Natural killer cell treated with Interleukin-12 subunit alpha and Interleukin-12 subunit beta and Interleukin-15 and Interleukin-18, amount 100 ng/mL, for 72 hours (primary cell): ENCODE measurements around the gene METAP1. TPM values are rescaled to one million over a fixed set of nuclear protein-coding genes. Genes with fewer than 3 reads are reported as not detected.
A peak's percentile ranks its signal among the peaks of the same experiment; 100 is the strongest.
"Not testable (repeated sequence)": the region's sequence is repeated elsewhere in the genome, so short reads cannot be mapped to it uniquely, and the experiment has no call there.

Experiments used
- ATAC-seq, 2 donors: fragments of 150-1000 bp; cut with Tn5 transposase in 1 of 2; sonication (Bioruptor Pico), chemical (Tn5 transposase) in 1 of 2; 2 replicates each; pipeline ENCODE4 v1.10.0; 2021
- DNase-seq: peaks from one replicate; pipeline ENCODE4 v3.0.0; 2022; ENCODE audit warnings: low spot score
- H3K27ac Mint-ChIP-seq, 2 donors: 1 replicate in 1 of 2; 2 replicates in 1 of 2; pipeline ENCODE4 v1.8.0; 2022; ENCODE audit warnings: mixed read lengths in 2 of 2, mild to moderate bottlenecking in 1 of 2, moderate library complexity in 1 of 2
- H3K27me3 Mint-ChIP-seq, 2 donors: 1 replicate in 1 of 2; 2 replicates in 1 of 2; pipeline ENCODE4 v1.8.0; 2022; ENCODE audit warnings: mixed read lengths in 2 of 2
- H3K36me3 Mint-ChIP-seq: one replicate; pipeline ENCODE4 v1.8.0; 2022; ENCODE audit warnings: mixed read lengths
- H3K4me1 Mint-ChIP-seq, 2 donors: 1 replicate in 1 of 2; 2 replicates in 1 of 2; pipeline ENCODE4 v1.8.0; 2022; ENCODE audit warnings: low read depth in 2 of 2, mixed read lengths in 2 of 2, mild to moderate bottlenecking in 1 of 2
- H3K4me3 Mint-ChIP-seq: one replicate; pipeline ENCODE4 v1.8.0; 2022; ENCODE audit warnings: mixed read lengths
- H3K9me3 Mint-ChIP-seq: 2 replicates; pipeline ENCODE4 v1.8.0; 2022; ENCODE audit warnings: mixed read lengths
- total RNA-seq, 2 donors: library from RNA; stranded (reverse); gene quantifications; one replicate each; pipeline ENCODE4 v1.2.3, GENCODE V29; 2022

Gene METAP1
- total RNA-seq, 2 donors from 2014 or later, result 46.6 to 62.0 TPM

GRCh38 chr4:98977557-98977956 is 18.0 kb upstream of the METAP1 start:
- no peaks in the 10 kb centered on the region for H3K9me3 Mint-ChIP-seq
- DNase-seq, result no peak
- H3K27ac Mint-ChIP-seq, result no peak overlapping the region
- H3K36me3 Mint-ChIP-seq, result no peaks in the 10 kb centered on the region
- H3K4me3 Mint-ChIP-seq, result no peak overlapping the region
- H3K27me3 Mint-ChIP-seq, result peaks cover 8 to 13% of the 10 kb centered on the region in 2 donors
- no peak for ATAC-seq
- H3K4me1 Mint-ChIP-seq, result no peaks in the 10 kb centered on the region

- H3K27me3 Mint-ChIP-seq, result peaks cover 0 to 11% of the 10 kb centered on the region in 2 donors
- no peaks in the 10 kb centered on the region for H3K9me3 Mint-ChIP-seq
- H3K4me1 Mint-ChIP-seq, result no peaks in the 10 kb centered on the region
- no peak overlapping the region for H3K4me3 Mint-ChIP-seq
- DNase-seq, result no peak
- no peak overlapping the region for H3K27ac Mint-ChIP-seq
- ATAC-seq, result no peak
- H3K36me3 Mint-ChIP-seq, result no peaks in the 10 kb centered on the region
Measured at GRCh38 chr4:98987720-98988119, 7.8 kb upstream of the METAP1 start.

GRCh38 chr4:98992835-98993234 is 2.7 kb upstream of the METAP1 start:
- not testable (repeated sequence) for H3K27me3 Mint-ChIP-seq, H3K27ac Mint-ChIP-seq, DNase-seq, H3K36me3 Mint-ChIP-seq, ATAC-seq, H3K9me3 Mint-ChIP-seq, H3K4me3 Mint-ChIP-seq
- peaks cover 15 to 18% of the 10 kb centered on the region in 2 donors for H3K4me1 Mint-ChIP-seq

GRCh38 chr4:98993419-98994071 is 2.0 kb upstream of the METAP1 start:
- DNase-seq (no peak), ATAC-seq (no peak)
- H3K4me1 Mint-ChIP-seq, result peaks cover 21 to 22% of the 10 kb centered on the region in 2 donors
- H3K27me3 Mint-ChIP-seq, result no peaks in the 10 kb centered on the region
- no peaks in the 10 kb centered on the region for H3K9me3 Mint-ChIP-seq
- no peaks in the 10 kb centered on the region for H3K36me3 Mint-ChIP-seq
- H3K4me3 Mint-ChIP-seq, result no peak overlapping the region
- H3K27ac Mint-ChIP-seq, result no peak overlapping the region

- Mint-ChIP-seq H3K27me3 (no peaks in the 10 kb centered on the region), H3K9me3 (no peaks in the 10 kb centered on the region), H3K4me3 (peak overlapping the region; percentile 89), H3K36me3 (no peaks in the 10 kb centered on the region), H3K4me1 (peaks cover 22 to 23% of the 10 kb centered on the region in 2 donors), H3K27ac (peak overlapping the region; percentile 92 to 96)
- DNase-seq (no peak), ATAC-seq (no peak)
Measured at GRCh38 chr4:98994474-98995182, 893 bp upstream of the METAP1 start.

GRCh38 chr4:98996056-98996764 is 689 bp downstream of the METAP1 start:
- Mint-ChIP-seq H3K4me1 (peaks cover 23 to 26% of the 10 kb centered on the region in 2 donors), H3K36me3 (no peaks in the 10 kb centered on the region), H3K27ac (peak overlapping the region; percentile 1 to 17), H3K9me3 (no peaks in the 10 kb centered on the region), H3K27me3 (no peaks in the 10 kb centered on the region), H3K4me3 (peak overlapping the region; percentile 89)
- ATAC-seq (no peak), DNase-seq (no peak)

GRCh38 chr4:98996765-98997068 is 1.2 kb downstream of the METAP1 start:
- Mint-ChIP-seq H3K4me1 (peaks cover 23 to 26% of the 10 kb centered on the region in 2 donors), H3K27me3 (no peaks in the 10 kb centered on the region), H3K36me3 (no peaks in the 10 kb centered on the region), H3K9me3 (no peaks in the 10 kb centered on the region), H3K4me3 (peak overlapping the region; percentile 83), H3K27ac (peak overlapping the region; percentile 1 to 17)
- ATAC-seq (no peak), DNase-seq (no peak)

GRCh38 chr4:98997166-98997565 is 1.6 kb downstream of the METAP1 start:
- ATAC-seq, result no peak
- no peaks in the 10 kb centered on the region for H3K9me3 Mint-ChIP-seq
- no peak overlapping the region for H3K27ac Mint-ChIP-seq

GRCh38 chr4:98998551-98998950 is 3.0 kb downstream of the METAP1 start:
- Mint-ChIP-seq H3K27ac (no peak overlapping the region), H3K27me3 (no peaks in the 10 kb centered on the region)

More at GRCh38 chr4:98997166-98997565, 1.6 kb downstream of the METAP1 start:
- H3K4me3 Mint-ChIP-seq, result peak overlapping the region; percentile 41
- peaks cover 23 to 26% of the 10 kb centered on the region in 2 donors for H3K4me1 Mint-ChIP-seq
- no peaks in the 10 kb centered on the region for H3K36me3 Mint-ChIP-seq
- no peaks in the 10 kb centered on the region for H3K27me3 Mint-ChIP-seq
- no peak for DNase-seq

GRCh38 chr4:99002279-99002678 is 6.8 kb downstream of the METAP1 start:
- H3K36me3 Mint-ChIP-seq, result no peaks in the 10 kb centered on the region
- H3K9me3 Mint-ChIP-seq, result no peaks in the 10 kb centered on the region
- H3K27ac Mint-ChIP-seq, result no peak overlapping the region
- ATAC-seq (no peak), DNase-seq (no peak)
- no peak overlapping the region for H3K4me3 Mint-ChIP-seq
- H3K27me3 Mint-ChIP-seq, result no peaks in the 10 kb centered on the region
- H3K4me1 Mint-ChIP-seq, result peaks cover 34 to 35% of the 10 kb centered on the region in 2 donors

More at GRCh38 chr4:98998551-98998950, 3.0 kb downstream of the METAP1 start:
- no peak for ATAC-seq
- Mint-ChIP-seq H3K36me3 (no peaks in the 10 kb centered on the region), H3K4me1 (peaks cover 34 to 35% of the 10 kb centered on the region in 2 donors), H3K4me3 (no peak overlapping the region), H3K9me3 (no peaks in the 10 kb centered on the region)
- no peak for DNase-seq

- no peak for DNase-seq
- no peak for ATAC-seq
- H3K36me3 Mint-ChIP-seq, result peaks cover 7% of the 10 kb centered on the region
- H3K4me3 Mint-ChIP-seq, result no peak overlapping the region
- H3K27me3 Mint-ChIP-seq, result no peaks in the 10 kb centered on the region
- H3K4me1 Mint-ChIP-seq, result peaks cover 23 to 28% of the 10 kb centered on the region in 2 donors
- peak overlapping the region in 1 of 2 donors; percentile 28 for H3K27ac Mint-ChIP-seq
- H3K9me3 Mint-ChIP-seq, result peaks cover 4% of the 10 kb centered on the region
Measured at GRCh38 chr4:99008051-99008450, 12.5 kb downstream of the METAP1 start.

- no peaks in the 10 kb centered on the region for H3K27me3 Mint-ChIP-seq
- no peak for ATAC-seq
Measured at GRCh38 chr4:99011910-99012309, 16.4 kb downstream of the METAP1 start.

GRCh38 chr4:99013402-99013843 is 17.9 kb downstream of the METAP1 start:
- Mint-ChIP-seq H3K36me3 (peaks cover 7% of the 10 kb centered on the region), H3K9me3 (peaks cover 4% of the 10 kb centered on the region), H3K4me3 (no peak overlapping the region), H3K27ac (no peak overlapping the region), H3K4me1 (peaks cover 20 to 32% of the 10 kb centered on the region in 2 donors), H3K27me3 (no peaks in the 10 kb centered on the region)
- ATAC-seq (no peak), DNase-seq (no peak)

More at GRCh38 chr4:99011910-99012309, 16.4 kb downstream of the METAP1 start:
- Mint-ChIP-seq H3K4me1 (peaks cover 24 to 38% of the 10 kb centered on the region in 2 donors), H3K36me3 (peaks cover 7% of the 10 kb centered on the region), H3K27ac (no peak overlapping the region), H3K9me3 (peaks cover 4% of the 10 kb centered on the region), H3K4me3 (no peak overlapping the region)
- no peak for DNase-seq
